ENCODE data around the gene ZNF668.
"Not testable (repeated sequence)": the region's sequence is repeated elsewhere in the genome, so short reads cannot be mapped to it uniquely, and the experiment has no call there.

The ZNF668 gene

GRCh38 chr16:31050280-31051030, 23.6 kb downstream of the ZNF668 start:
- DNase-seq: no peak

- no peak for DNase-seq
Measured at GRCh38 chr16:31043898-31044481, 30.1 kb downstream of the ZNF668 start.

GRCh38 chr16:31043352-31043751, 30.7 kb downstream of the ZNF668 start:
- DNase-seq: no peak

- no peak for DNase-seq
Measured at GRCh38 chr16:31042866-31043265, 31.2 kb downstream of the ZNF668 start.

- no peak for DNase-seq
Measured at GRCh38 chr16:31038993-31039392, 35.0 kb downstream of the ZNF668 start.

GRCh38 chr16:31036691-31037090, 37.3 kb downstream of the ZNF668 start:
- no peak for DNase-seq

- peak; percentile 77 for DNase-seq
Measured at GRCh38 chr16:31033709-31034492, 40.1 kb downstream of the ZNF668 start.

- peak; percentile 95 for DNase-seq
Measured at GRCh38 chr16:31032736-31033708, 41.0 kb downstream of the ZNF668 start, which contains the start of gene STX4. Gene STX4 (plus strand): TSS chr16:31033558. CDS start chr16:31033806, 248 bp downstream.

- no peak for DNase-seq
Measured at GRCh38 chr16:31031276-31031675, 42.8 kb downstream of the ZNF668 start.

- DNase-seq: no peak
Measured at GRCh38 chr16:31029272-31029671, 44.8 kb downstream of the ZNF668 start.

- no peak for DNase-seq
Measured at GRCh38 chr16:31025339-31025738, 48.7 kb downstream of the ZNF668 start.

GRCh38 chr16:31023627-31024226, 50.3 kb downstream of the ZNF668 start:
- no peak for DNase-seq

GRCh38 chr16:31023252-31023602, 50.8 kb downstream of the ZNF668 start:
- DNase-seq: no peak

GRCh38 chr16:31022544-31023251, 51.3 kb downstream of the ZNF668 start:
- no peak for DNase-seq

GRCh38 chr16:31020536-31020935, 53.5 kb downstream of the ZNF668 start:
- no peak for DNase-seq

GRCh38 chr16:31017756-31018155, 56.3 kb downstream of the ZNF668 start:
- DNase-seq: not testable (repeated sequence)

GRCh38 chr16:31016018-31016417, 58.0 kb downstream of the ZNF668 start:
- no peak for DNase-seq

- DNase-seq: not testable (repeated sequence)
Measured at GRCh38 chr16:31013292-31013691, 60.7 kb downstream of the ZNF668 start.

- not testable (repeated sequence) for DNase-seq
Measured at GRCh38 chr16:31011815-31012214, 62.2 kb downstream of the ZNF668 start.

Measured in NCI-H510A (cell line).